Spleen (tissue), 7 donors: ENCODE measurements around the gene SLC24A3.

ENCODE experiments used
- POLR2A ChIP-seq, 3 donors: fragments of 450-650 bp; IDR thresholded peaks; one replicate each; pipeline ENCODE4 v1.5.1; 2017; ENCODE audit warnings: antibody characterized with exemption in 3 of 3, mild to moderate bottlenecking in 1 of 3
- POLR2AphosphoS5 ChIP-seq, 3 donors: sonication (generic); formaldehyde crosslinking; IDR thresholded peaks; one replicate each; pipeline ENCODE4 v1.5.1; 2017; ENCODE audit warnings: antibody characterized with exemption in 3 of 3
- TF ChIP-seq, protein P1 (sequence below), 11 experiments: fragments of 200-600 bp in 7 of 11; fragments of 450-650 bp in 4 of 11; sonication (generic) in 4 of 11; IDR thresholded peaks in 8 of 11; conservative IDR thresholded peaks in 3 of 11; 1 replicate in 7 of 11; 2 replicates in 4 of 11; pipeline versions ENCODE4 v1.4.0 to v1.8.0; 2016 to 2021; ENCODE audit warnings: antibody characterized with exemption in 11 of 11, inconsistent platforms in 4 of 11, mild to moderate bottlenecking in 1 of 11
- donor health status: DM: no; HTN: no; CAD: no; lungs with moderate emphysema.
- donor health status: DM: no; HTN: no; CAD: no.
- donor health status: DM: no; HTN: no; CAD: no.

GRCh38 chr20:19487420-19487819, 275.0 kb downstream of the SLC24A3 start:
- TF ChIP-seq, protein P1, sequence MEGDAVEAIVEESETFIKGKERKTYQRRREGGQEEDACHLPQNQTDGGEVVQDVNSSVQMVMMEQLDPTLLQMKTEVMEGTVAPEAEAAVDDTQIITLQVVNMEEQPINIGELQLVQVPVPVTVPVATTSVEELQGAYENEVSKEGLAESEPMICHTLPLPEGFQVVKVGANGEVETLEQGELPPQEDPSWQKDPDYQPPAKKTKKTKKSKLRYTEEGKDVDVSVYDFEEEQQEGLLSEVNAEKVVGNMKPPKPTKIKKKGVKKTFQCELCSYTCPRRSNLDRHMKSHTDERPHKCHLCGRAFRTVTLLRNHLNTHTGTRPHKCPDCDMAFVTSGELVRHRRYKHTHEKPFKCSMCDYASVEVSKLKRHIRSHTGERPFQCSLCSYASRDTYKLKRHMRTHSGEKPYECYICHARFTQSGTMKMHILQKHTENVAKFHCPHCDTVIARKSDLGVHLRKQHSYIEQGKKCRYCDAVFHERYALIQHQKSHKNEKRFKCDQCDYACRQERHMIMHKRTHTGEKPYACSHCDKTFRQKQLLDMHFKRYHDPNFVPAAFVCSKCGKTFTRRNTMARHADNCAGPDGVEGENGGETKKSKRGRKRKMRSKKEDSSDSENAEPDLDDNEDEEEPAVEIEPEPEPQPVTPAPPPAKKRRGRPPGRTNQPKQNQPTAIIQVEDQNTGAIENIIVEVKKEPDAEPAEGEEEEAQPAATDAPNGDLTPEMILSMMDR (IDR thresholded peaks at IDR 0.05 in 8 of 11, conservative IDR thresholded peaks at IDR 0.05 in 3 of 11), result no peak
- no peak for TF ChIP-seq POLR2A (IDR thresholded peaks at IDR 0.05)
- TF ChIP-seq POLR2AphosphoS5 (IDR thresholded peaks at IDR 0.05), result no peak
